Sigmoid colon (tissue), 7 donors: ENCODE measurements around the gene LHFPL2. TPM values are rescaled to one million over a fixed set of nuclear protein-coding genes. Genes with fewer than 3 reads are reported as not detected.

Experiments
- DNase-seq: peaks from one replicate; pipeline ENCODE4 v3.0.0-alpha.2; 2019
- H3K27ac ChIP-seq, 4 donors: fragments of 200-600 bp; sonication (generic); one replicate each; pipeline ENCODE4 v1.5.1; 2016 to 2019; ENCODE audit warnings: mild to moderate bottlenecking in 1 of 4
- H3K27me3 ChIP-seq, 3 donors: fragments of 200-600 bp; sonication (generic); one replicate each; pipeline ENCODE4 v1.5.1; 2019; ENCODE audit warnings: mild to moderate bottlenecking in 1 of 3
- H3K36me3 ChIP-seq, 4 donors: fragments of 200-600 bp; sonication (generic); one replicate each; pipeline ENCODE4 v1.5.1; 2016 to 2019
- H3K4me1 ChIP-seq, 4 donors: fragments of 200-600 bp; sonication (generic); one replicate each; pipeline ENCODE4 v1.5.1; 2017 to 2019
- H3K4me3 ChIP-seq, 4 donors: fragments of 200-600 bp; sonication (generic); one replicate each; pipeline ENCODE4 v1.5.1; 2017 to 2019; ENCODE audit warnings: mild to moderate bottlenecking in 2 of 4, moderate library complexity in 1 of 4
- H3K9me3 ChIP-seq, 4 donors: fragments of 200-600 bp in 3 of 4; sonication (generic) in 3 of 4; one replicate each; pipeline versions ENCODE4 v1.5.1 to v1.6.1; 2013 to 2019
- CTCF ChIP-seq, 4 experiments: fragments of 450-650 bp in 3 of 4; fragments of 200-600 bp in 1 of 4; IDR thresholded peaks; one replicate each; pipeline ENCODE4 v1.5.1; 2016 to 2019; ENCODE audit warnings: antibody characterized with exemption in 4 of 4, mild to moderate bottlenecking in 3 of 4, moderate library complexity in 2 of 4
- EP300 ChIP-seq, 4 donors: sonication (generic); formaldehyde crosslinking; IDR thresholded peaks; one replicate each; pipeline ENCODE4 v1.6.1; 2017; ENCODE audit warnings: antibody characterized with exemption in 4 of 4
- POLR2A ChIP-seq, 2 donors: fragments of 450-650 bp; IDR thresholded peaks; one replicate each; pipeline ENCODE4 v1.6.1; 2016; ENCODE audit warnings: antibody characterized with exemption in 2 of 2, mild to moderate bottlenecking in 2 of 2, moderate library complexity in 2 of 2
- POLR2AphosphoS5 ChIP-seq, 4 donors: sonication (generic); formaldehyde crosslinking; IDR thresholded peaks; one replicate each; pipeline ENCODE4 v1.6.1; 2017; ENCODE audit warnings: antibody characterized with exemption in 4 of 4
- WGBS, 2 donors: extraction: QIAGEN DNeasy Blood & Tissue Kit; methylation state at CpG; one replicate each; pipeline ENCODE4 v1.1.7; 2013; 5-methylcytosine and 5-hydroxymethylcytosine counted together
- intact Hi-C: fragments of 100-400 bp; cut with DNase I; formaldehyde crosslinking; loops from one replicate; pipeline ENCODE4 v1.15.1; 2023
- polyA plus RNA-seq, 3 donors: library from polyadenylated mRNA; stranded (reverse); fragments of 200-250 nt; gene quantifications; one replicate each; pipeline ENCODE4 v1.2.3, GENCODE V29; 2013
- total RNA-seq, 4 donors: library from RNA; depleted of rRNA; stranded (reverse); fragments of >200 nt; gene quantifications; one replicate each; pipeline ENCODE4 v1.1.0, GENCODE V29; 2016
- donor health status: healthy with polysubstance abuse.
- donor health status: Bipolar disorder and iron deficiency.
- donor health status: healthy.

LHFPL2 gene
- total and polyA plus RNA-seq, 7 donors: 10.8 to 34.9 (median 21.4) TPM

- no peak overlapping the region for H3K4me3 ChIP-seq
- no peak for TF ChIP-seq POLR2AphosphoS5 (IDR thresholded peaks at IDR 0.05)
- TF ChIP-seq CTCF (IDR thresholded peaks at IDR 0.05): no peak
- TF ChIP-seq EP300 (IDR thresholded peaks at IDR 0.05): no peak
- TF ChIP-seq POLR2A (IDR thresholded peaks at IDR 0.05): no peak
- H3K4me1 ChIP-seq: peaks cover 0 to 45% (median 40%) of the 10 kb centered on the region in 4 donors
- peak overlapping the region in 1 of 4 donors; percentile 71 for H3K27ac ChIP-seq
- H3K36me3 ChIP-seq: no peaks in the 10 kb centered on the region
- no peaks in the 10 kb centered on the region for H3K27me3 ChIP-seq
- DNase-seq: no peak
- 68 to 85% methylated on average over 6 of the region's 6 CpGs for WGBS, 2 donors
- intact Hi-C loops: no loop called here
- H3K9me3 ChIP-seq: no peaks in the 10 kb centered on the region
Observed at GRCh38 chr5:78586251-78586650, 62.3 kb downstream of the LHFPL2 start.

DNA sequence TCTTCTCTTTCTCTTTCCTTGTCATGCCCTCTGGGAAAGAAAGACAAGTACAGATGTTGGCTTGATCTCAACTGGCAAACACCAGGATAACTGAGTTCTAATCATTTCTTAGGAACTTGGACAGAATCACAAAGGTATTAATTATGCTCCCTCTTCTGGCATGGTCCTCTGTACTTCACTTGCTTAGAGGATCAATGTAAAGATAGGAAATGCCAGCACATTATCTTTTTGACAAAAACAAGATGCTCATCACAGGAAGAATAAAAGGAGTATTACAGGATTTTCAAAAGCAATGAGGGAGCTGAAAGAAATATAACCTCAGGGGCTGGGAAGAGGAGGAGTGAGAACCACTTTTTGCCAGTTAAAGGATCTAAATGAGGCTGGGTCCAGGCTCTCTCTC lies 70.6 kb downstream of the LHFPL2 start:
- no peak for DNase-seq
- H3K36me3 ChIP-seq: no peaks in the 10 kb centered on the region
- TF ChIP-seq EP300 (IDR thresholded peaks at IDR 0.05) (no peak), CTCF (IDR thresholded peaks at IDR 0.05) (no peak), POLR2A (IDR thresholded peaks at IDR 0.05) (no peak), POLR2AphosphoS5 (IDR thresholded peaks at IDR 0.05) (no peak)
- no peak overlapping the region for H3K4me3 ChIP-seq
- H3K27me3 ChIP-seq: no peaks in the 10 kb centered on the region
- H3K9me3 ChIP-seq: no peaks in the 10 kb centered on the region
- intact Hi-C loops: no loop called here
- peak overlapping the region; percentile 58 to 84 (median 73) for H3K27ac ChIP-seq
- peaks cover 0 to 49% (median 37%) of the 10 kb centered on the region in 4 donors for H3K4me1 ChIP-seq

DNA sequence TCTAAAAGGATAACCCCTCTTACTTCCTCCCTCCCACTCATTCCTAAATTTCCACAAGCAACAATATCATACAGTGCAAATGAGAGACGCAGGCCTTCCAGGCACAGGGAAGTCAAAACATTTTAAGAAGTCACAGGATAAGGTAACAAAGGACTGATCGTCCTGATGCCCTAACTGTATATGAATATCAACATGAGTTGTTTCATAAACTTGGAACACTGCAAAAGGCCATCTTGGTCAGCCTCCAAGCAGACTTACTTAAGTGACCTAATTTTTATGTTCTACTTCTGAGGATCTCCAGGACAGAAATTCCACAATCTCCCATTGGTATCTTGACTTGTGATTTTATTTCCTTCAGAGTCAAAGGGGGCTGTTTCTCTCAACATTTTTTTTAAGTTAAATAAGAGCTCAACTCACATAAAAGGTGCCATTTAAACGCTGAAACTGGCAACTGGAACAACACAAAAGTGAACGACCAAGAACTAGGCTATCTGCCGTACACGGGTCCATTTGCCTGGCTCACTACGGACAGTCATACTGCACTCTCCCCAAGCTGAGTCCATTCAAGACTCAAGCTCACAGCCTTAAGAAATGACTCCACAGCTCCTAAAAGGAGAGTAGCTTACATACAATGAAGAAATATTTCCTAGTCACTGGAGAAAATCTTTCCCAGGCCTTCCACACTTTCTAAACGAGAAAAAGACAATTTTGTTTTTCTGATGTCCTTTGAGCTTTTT lies 71.3 kb downstream of the LHFPL2 start:
- Histone ChIP-seq H3K36me3 (no peaks in the 10 kb centered on the region), H3K9me3 (no peaks in the 10 kb centered on the region), H3K4me3 (no peak overlapping the region), H3K4me1 (peaks cover 0 to 52% (median 39%) of the 10 kb centered on the region in 4 donors), H3K27ac (peak overlapping the region; percentile 58 to 84 (median 73)), H3K27me3 (no peaks in the 10 kb centered on the region)
- DNase-seq: peak; percentile 78
- intact Hi-C loops: no loop called here
- WGBS, 2 donors: 79 to 89% methylated on average over 8 of the region's 8 CpGs
- TF ChIP-seq EP300 (IDR thresholded peaks at IDR 0.05) (no peak), POLR2A (IDR thresholded peaks at IDR 0.05) (no peak), CTCF (IDR thresholded peaks at IDR 0.05) (no peak), POLR2AphosphoS5 (IDR thresholded peaks at IDR 0.05) (peak in 2 of 4 donors; percentile 12 to 37)

- DNase-seq: no peak
- 89 to 90% methylated on average over 3 of the region's 3 CpGs for WGBS, 2 donors
- Histone ChIP-seq H3K27ac (peak overlapping the region; percentile 58 to 84 (median 73)), H3K4me1 (peaks cover 0 to 52% (median 39%) of the 10 kb centered on the region in 4 donors), H3K27me3 (no peaks in the 10 kb centered on the region), H3K9me3 (no peaks in the 10 kb centered on the region), H3K4me3 (no peak overlapping the region), H3K36me3 (no peaks in the 10 kb centered on the region)
- intact Hi-C loops: no loop called here
- TF ChIP-seq POLR2AphosphoS5 (IDR thresholded peaks at IDR 0.05) (no peak), CTCF (IDR thresholded peaks at IDR 0.05) (no peak), POLR2A (IDR thresholded peaks at IDR 0.05) (no peak), EP300 (IDR thresholded peaks at IDR 0.05) (no peak)
Observed at GRCh38 chr5:78576376-78576775, 72.2 kb downstream of the LHFPL2 start.
